HG03342 (cell line): Measurements from ENCODE around the gene PTPRB.

Experiments
- ATAC-seq: cut with Tn5 transposase; IDR thresholded peaks from one replicate; pipeline ENCODE4 v1.9.1; 2021; ENCODE audit warnings: mild to moderate bottlenecking, moderate library complexity; ENCODE audit not compliant: unreplicated experiment

PTPRB gene

GRCh38 chr12:70467476-70467875 is 169.8 kb downstream of the PTPRB start:
- ATAC-seq = no peak

- no peak for ATAC-seq
These were observed 170.5 kb downstream of the PTPRB start for GRCh38 chr12:70466753-70467152.
